Measurements from ENCODE around the gene NRXN3.

DNA sequence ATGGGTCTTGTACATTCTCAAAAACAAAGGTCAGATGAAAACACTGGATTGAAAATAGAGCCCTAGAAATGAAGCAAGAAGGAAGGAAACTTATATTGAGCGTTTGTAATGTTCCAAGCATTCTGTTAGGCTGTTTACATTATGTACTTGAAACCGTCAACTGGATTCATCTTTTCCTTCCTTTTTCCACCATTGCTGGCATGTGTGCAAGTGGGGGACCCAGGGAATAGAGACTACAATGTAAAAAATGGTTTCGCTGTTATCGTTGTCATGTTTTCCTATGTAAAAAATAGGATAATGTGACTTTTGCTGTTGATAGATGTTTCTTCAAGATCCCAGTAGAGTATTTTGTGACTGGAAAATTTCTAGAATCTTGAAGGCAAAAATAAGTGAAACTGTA is 913.2 kb downstream of the NRXN3 start:
- TF ChIP-seq, protein P1, sequence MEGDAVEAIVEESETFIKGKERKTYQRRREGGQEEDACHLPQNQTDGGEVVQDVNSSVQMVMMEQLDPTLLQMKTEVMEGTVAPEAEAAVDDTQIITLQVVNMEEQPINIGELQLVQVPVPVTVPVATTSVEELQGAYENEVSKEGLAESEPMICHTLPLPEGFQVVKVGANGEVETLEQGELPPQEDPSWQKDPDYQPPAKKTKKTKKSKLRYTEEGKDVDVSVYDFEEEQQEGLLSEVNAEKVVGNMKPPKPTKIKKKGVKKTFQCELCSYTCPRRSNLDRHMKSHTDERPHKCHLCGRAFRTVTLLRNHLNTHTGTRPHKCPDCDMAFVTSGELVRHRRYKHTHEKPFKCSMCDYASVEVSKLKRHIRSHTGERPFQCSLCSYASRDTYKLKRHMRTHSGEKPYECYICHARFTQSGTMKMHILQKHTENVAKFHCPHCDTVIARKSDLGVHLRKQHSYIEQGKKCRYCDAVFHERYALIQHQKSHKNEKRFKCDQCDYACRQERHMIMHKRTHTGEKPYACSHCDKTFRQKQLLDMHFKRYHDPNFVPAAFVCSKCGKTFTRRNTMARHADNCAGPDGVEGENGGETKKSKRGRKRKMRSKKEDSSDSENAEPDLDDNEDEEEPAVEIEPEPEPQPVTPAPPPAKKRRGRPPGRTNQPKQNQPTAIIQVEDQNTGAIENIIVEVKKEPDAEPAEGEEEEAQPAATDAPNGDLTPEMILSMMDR (conservative IDR thresholded peaks at IDR 0.05 in 1 of 2, IDR thresholded peaks at IDR 0.05 in 1 of 2; ENCODE audit: low read depth in 1 of 2, low read length in 2 of 2), result no peak
- TF ChIP-seq EZH2 (IDR thresholded peaks at IDR 0.05; ENCODE audit: low read length, missing control alignments), result no peak

Measured in fibroblast of lung (primary cell).